Endothelial cell (in vitro differentiated cells): ENCODE results near the gene DERL3. TPM values are rescaled to one million over a fixed set of nuclear protein-coding genes. Genes with fewer than 3 reads are reported as not detected.

ENCODE experiments used
- DNase-seq: peaks from one replicate; pipeline ENCODE4 v3.0.0; 2021; ENCODE audit warnings: low spot score
- H3K27ac Mint-ChIP-seq: one replicate; pipeline ENCODE4 v1.8.0; 2021; ENCODE audit warnings: mixed read lengths, inconsistent platforms; ENCODE audit not compliant: unreplicated experiment
- H3K27me3 Mint-ChIP-seq: one replicate; pipeline ENCODE4 v1.8.0; 2021; ENCODE audit warnings: mild to moderate bottlenecking, moderate library complexity, mixed read lengths, inconsistent platforms; ENCODE audit not compliant: unreplicated experiment
- H3K36me3 Mint-ChIP-seq: one replicate; pipeline ENCODE4 v1.8.0; 2021; ENCODE audit warnings: mild to moderate bottlenecking, low read depth, mixed read lengths, inconsistent platforms; ENCODE audit not compliant: unreplicated experiment
- H3K4me1 Mint-ChIP-seq: one replicate; pipeline ENCODE4 v1.8.0; 2021; ENCODE audit warnings: mild to moderate bottlenecking, mixed read lengths, inconsistent platforms; ENCODE audit not compliant: unreplicated experiment
- H3K4me3 Mint-ChIP-seq: one replicate; pipeline ENCODE4 v1.8.0; 2021; ENCODE audit warnings: mild to moderate bottlenecking, mixed read lengths, inconsistent platforms; ENCODE audit not compliant: unreplicated experiment
- H3K9me3 Mint-ChIP-seq: one replicate; pipeline ENCODE4 v1.8.0; 2021; ENCODE audit warnings: mixed read lengths, inconsistent platforms; ENCODE audit not compliant: unreplicated experiment
- total RNA-seq: library from RNA; stranded (reverse); fragmentation: NEBNext Ultra II Directional; extraction: Animal tissue kit (Norgen Biotek cat#: 25700); gene quantifications from one replicate; pipeline ENCODE4 v1.2.1, GENCODE V29; 2021; ENCODE audit not compliant: unreplicated experiment
- TF ChIP-seq, protein P1 (sequence below): fragments of 200-600 bp; sonication (generic); IDR thresholded peaks from one replicate; pipeline ENCODE4 v1.5.0; 2021; ENCODE audit warnings: antibody characterized with exemption; ENCODE audit not compliant: unreplicated experiment

The DERL3 gene
- total RNA-seq, 1 donor from 2014 or later, result 1.3 TPM

GRCh38 chr22:23856721-23857605, 18.2 kb upstream of the DERL3 start:
- H3K4me1 Mint-ChIP-seq, result peaks cover 19% of the 10 kb centered on the region
- TF ChIP-seq, protein P1, sequence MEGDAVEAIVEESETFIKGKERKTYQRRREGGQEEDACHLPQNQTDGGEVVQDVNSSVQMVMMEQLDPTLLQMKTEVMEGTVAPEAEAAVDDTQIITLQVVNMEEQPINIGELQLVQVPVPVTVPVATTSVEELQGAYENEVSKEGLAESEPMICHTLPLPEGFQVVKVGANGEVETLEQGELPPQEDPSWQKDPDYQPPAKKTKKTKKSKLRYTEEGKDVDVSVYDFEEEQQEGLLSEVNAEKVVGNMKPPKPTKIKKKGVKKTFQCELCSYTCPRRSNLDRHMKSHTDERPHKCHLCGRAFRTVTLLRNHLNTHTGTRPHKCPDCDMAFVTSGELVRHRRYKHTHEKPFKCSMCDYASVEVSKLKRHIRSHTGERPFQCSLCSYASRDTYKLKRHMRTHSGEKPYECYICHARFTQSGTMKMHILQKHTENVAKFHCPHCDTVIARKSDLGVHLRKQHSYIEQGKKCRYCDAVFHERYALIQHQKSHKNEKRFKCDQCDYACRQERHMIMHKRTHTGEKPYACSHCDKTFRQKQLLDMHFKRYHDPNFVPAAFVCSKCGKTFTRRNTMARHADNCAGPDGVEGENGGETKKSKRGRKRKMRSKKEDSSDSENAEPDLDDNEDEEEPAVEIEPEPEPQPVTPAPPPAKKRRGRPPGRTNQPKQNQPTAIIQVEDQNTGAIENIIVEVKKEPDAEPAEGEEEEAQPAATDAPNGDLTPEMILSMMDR, result no peak
- no peaks in the 10 kb centered on the region for H3K9me3 Mint-ChIP-seq
- peak; percentile 41 for DNase-seq
- H3K4me3 Mint-ChIP-seq, result peak overlapping the region; percentile 81
- H3K36me3 Mint-ChIP-seq, result no peaks in the 10 kb centered on the region
- H3K27ac Mint-ChIP-seq, result no peak overlapping the region
- H3K27me3 Mint-ChIP-seq, result no peaks in the 10 kb centered on the region

DNA sequence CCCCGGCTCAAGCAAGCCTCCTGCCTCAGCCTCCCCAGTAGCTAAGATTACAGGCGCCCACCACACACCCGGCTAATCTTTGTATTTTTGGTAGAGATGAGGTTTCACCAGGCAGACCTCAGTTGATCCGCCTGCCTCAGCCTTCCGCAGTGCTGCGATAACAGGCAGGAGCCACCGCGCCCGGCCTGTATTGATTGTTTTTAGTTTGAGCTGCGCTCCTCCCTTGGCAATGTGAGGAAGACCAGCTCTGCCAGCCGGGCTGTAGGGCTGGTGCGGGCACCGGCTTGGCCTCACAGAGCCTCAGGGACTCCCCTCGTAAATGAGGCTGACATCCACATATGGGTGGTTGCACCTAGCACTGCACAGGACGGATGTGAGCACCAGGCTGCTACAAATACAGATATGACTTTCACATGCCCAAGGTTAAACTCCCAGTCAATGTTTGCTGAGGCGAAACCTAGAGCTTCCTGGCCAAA, 11.4 kb upstream of the DERL3 start:
- Mint-ChIP-seq H3K4me3 (no peak overlapping the region), H3K27me3 (peaks cover 6% of the 10 kb centered on the region), H3K36me3 (no peaks in the 10 kb centered on the region), H3K9me3 (no peaks in the 10 kb centered on the region), H3K27ac (no peak overlapping the region), H3K4me1 (peaks cover 5% of the 10 kb centered on the region)
- no peak for DNase-seq
- TF ChIP-seq, protein P1, result no peak

DNA sequence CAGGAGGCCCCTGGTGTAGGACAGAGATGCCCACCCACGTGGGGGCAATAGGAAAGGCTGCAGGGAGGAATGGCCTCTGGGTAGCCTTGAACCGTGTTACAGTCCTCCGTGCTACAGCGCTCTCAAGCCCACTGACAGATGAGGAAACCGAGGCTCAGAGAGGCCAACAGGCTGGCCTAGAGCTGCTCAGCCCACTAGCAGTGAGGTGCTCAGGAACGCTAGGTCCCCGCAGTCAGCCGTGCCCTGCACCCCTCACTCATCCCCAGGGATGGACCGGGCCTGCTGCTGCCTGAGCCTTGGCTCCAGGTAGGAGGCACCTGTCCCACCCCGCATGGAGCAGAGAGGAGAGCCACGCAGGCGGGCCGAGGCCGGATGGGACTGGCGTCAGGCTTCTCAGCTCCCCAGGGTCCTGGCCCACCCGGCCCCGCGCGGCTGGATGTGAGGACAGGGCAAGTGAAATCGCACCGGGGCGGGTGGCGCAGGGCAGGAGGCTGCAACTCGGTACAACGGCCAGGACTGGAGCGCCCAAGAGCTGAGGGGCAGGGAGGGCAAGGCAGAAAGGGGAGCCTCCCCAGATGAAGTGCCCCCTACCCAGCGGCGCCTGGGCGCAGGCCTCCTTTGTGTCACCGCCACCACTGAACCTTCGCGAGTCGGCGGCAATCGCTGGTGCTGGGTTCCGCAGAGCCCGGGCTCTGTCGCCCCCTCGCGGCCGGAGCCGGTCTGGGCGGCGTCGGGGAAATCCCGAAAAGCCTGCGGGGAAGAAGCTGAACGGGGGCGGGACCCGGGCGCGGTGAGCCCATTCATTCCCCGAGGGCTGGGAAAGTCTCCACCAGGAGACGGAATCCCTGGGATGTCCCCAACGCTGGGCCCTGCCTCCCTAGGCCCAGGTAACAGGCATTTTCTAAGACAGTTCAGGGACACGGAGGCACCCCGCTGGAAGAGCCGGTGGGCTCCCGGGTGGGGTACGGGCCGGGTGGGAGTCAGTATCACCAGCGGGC, 10.5 kb upstream of the DERL3 start:
- Mint-ChIP-seq H3K36me3 (no peaks in the 10 kb centered on the region), H3K9me3 (no peaks in the 10 kb centered on the region), H3K27me3 (peaks cover 6% of the 10 kb centered on the region), H3K27ac (no peak overlapping the region), H3K4me1 (peaks cover 5% of the 10 kb centered on the region), H3K4me3 (no peak overlapping the region)
- peak; percentile 98 for DNase-seq
- TF ChIP-seq, protein P1, result peak; percentile 98

- no peak for DNase-seq
- Mint-ChIP-seq H3K9me3 (no peaks in the 10 kb centered on the region), H3K27me3 (peaks cover 6% of the 10 kb centered on the region), H3K4me3 (no peak overlapping the region), H3K36me3 (no peaks in the 10 kb centered on the region), H3K4me1 (peaks cover 5% of the 10 kb centered on the region), H3K27ac (no peak overlapping the region)
- TF ChIP-seq, protein P1, result no peak
Measured at GRCh38 chr22:23847991-23848864, 9.4 kb upstream of the DERL3 start.
